GM19468 (cell line): ENCODE measurements around the gene ZNF722.
"Not testable (repeated sequence)": the region's sequence is repeated elsewhere in the genome, so short reads cannot be mapped to it uniquely, and the experiment has no call there.

Experiments used
- ATAC-seq: cut with Tn5 transposase; IDR thresholded peaks from one replicate; pipeline ENCODE4 v1.9.1; 2021; ENCODE audit warnings: mild to moderate bottlenecking, moderate library complexity, moderate number of reproducible peaks; ENCODE audit not compliant: unreplicated experiment; ENCODE audit errors: extremely low read depth

ZNF722 gene

DNA sequence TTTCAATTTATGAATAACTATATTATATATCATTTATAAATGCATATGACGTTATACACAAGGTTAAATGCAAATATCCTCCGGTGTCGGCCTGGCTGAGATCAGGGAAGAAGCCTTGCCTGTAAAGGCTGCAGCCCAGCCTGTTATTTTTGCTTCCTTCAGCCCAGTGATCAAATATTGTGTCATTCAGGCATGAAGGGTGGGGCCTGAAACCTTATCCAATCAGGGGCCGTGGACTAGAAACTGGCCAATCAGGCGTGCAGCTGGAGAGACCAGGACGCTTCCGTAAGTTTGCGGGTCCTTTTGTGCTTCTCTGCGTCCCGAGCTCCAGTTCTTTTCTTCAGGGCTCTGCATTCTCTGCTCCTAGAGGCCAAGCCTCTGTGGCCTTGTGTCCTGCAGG is at the start of gene ZNF722:
TSS of gene ZNF722 (plus strand) at position 301 of the 400 bp plus-strand sequence. CDS start 113 bp downstream, outside the sequence.
- ATAC-seq = no peak

DNA sequence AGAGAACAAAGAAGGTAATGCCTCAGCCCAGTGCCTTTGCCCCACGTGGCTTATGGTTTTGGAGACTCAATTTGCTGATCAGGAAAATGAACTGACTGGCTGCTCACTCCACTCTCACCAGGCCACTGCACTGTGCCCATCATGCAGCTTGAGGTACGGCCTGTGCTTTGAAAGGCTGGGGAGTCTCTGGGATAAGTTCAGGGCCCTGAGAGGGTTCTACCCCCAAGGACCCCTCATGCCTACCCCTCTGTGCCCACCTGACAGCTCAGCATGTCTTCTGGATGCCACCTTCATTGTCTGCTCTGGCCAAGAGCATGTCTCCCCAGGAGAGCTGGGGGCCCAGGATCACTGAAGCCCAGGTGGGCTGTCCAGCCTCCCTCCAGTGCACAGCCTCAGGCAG is 45.5 kb upstream of the ZNF722 start:
- no peak for ATAC-seq

DNA sequence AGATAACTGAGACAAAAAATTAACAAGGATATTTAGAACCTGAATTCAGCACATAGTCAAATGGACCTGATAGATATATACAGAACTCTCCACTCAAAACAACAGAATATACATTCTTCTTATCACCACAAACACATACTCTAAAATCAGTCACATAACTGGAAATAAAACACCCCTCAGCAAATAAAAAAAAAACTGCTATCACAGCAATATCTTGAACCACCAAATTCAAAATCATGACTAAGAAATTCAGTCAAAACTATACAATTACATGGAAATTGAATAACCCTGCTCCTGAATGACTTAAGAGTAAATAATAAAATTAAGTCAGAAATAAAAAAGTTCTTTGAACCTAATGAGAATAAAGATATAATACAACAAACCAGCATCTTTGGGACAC is 30.0 kb upstream of the ZNF722 start:
- ATAC-seq = no peak

DNA sequence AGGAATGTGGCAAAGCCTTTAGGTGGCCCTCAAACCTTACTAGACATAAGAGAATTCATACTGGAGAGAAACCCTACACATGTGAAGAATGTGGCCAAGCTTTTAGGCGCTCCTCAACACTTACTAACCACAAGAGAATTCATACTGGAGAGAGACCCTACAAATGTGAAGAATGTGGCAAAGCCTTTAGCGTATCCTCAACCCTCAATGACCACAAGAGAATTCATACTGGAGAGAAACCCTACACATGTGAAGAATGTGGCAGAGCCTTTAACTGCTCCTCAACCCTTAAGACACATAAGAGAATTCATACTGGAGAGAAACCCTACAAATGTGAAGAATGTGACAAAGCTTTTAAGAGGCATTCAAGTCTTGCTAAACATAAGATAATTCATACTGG is 16.8 kb downstream of the ZNF722 start:
- not testable (repeated sequence) for ATAC-seq

DNA sequence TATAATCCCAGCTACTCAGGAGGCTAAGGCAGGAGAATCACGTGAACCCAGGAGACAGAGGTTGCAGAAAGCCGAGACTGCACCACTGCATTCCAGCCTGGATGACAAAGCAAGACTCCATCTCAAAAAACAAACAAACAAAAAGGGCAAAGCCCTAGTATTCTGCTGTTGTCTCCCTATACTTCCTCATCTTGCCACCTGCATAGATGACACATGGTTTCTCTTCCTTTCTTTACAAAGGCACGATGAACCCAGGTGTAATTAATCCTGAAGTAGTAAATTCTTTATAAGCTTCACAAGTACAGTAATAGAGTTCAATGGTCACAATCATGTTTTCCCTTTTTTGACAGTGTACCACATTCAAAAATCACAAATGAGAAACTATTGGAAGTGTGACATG is 36.7 kb downstream of the ZNF722 start:
- no peak for ATAC-seq

DNA sequence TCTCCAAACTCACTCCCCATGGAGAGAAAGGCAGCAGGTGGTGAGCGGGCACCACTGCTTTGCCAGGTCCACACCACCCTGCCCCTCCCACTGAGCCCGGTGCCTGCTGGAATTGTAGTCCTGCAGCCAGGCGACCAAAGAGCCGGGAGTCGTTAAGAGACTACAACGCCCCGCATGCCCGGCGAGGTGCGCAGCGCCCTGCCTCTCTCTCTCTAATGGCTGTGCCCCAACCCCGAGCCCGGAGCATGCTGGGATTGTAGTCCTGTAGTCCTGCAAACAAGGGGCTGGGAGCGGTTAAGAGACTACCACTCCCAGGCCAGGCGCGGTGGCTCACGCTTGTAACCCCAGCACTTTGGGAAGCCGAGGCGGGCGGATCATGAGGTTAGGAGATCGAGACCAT is 38.4 kb downstream of the ZNF722 start:
- ATAC-seq = no peak

DNA sequence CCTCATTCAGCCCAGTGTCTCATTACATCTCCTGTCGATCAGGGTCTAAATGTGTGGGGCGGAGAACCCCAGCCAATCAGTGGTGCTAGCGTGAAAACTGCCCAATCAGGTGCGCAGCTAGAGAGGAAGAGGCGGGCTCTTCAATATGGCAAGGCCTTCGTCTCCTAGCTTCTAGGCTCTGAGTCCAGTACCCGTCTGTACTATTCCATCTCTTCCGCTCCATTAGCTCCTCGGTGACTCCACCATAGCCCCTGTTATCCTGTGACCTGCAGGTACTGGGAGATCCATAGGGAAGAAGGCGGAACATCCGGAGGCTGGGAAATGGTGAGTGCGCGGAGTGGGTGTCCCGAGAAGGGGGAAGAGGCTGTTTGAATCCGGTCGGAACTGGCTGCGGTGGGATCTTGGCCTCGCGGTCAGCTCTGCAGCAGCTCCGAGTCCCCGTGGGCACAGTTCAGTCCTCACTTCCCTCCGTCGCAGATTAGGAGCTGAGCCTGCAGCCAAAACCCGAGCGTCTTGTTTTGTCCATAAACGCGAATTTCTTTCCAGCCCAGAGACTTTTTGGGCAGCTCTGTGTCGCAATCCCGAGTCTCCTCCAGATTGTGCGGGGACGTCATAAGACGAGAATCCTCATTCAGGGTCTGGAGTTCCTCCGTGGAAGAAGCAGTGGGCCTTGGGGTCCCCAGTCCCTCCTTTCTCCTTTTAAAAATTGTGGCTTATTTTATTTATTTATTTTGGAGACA is 46.8 kb downstream of the ZNF722 start, which contains the start of gene ZNF727:
TSS of gene ZNF727 (plus strand) at position 134 of the 740 bp plus-strand sequence. CDS start at position 322, 188 bp downstream.
- ATAC-seq = no peak

DNA sequence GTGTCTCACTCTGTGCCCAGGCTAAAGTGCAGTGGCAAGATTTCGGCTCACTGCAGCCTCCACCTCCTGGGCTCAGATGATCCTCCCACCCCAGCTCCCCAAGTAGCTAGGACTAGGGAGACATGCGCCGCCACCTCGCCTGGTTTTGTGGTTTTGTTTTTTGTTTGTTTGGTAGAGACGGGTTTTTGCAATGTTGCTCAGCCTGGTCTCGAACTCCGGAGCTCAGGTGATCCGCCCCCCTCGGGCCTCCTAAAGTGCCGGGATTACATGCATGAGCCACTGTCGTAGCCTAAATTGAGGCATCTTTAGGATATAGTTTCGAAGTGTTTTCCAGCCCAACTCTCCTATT is 47.4 kb downstream of the ZNF722 start:
- ATAC-seq = no peak
